Measurements from ENCODE around the gene TBCK. TPM values are rescaled to one million over a fixed set of nuclear protein-coding genes. Genes with fewer than 3 reads are reported as not detected.
A peak's percentile ranks its signal among the peaks of the same experiment; 100 is the strongest.

TBCK gene
- total and polyA plus RNA-seq, 9 of the 15 experiments (the other 6 are each of a cell fraction or from before 2014, with no cell fraction given): 5.3 to 26.6 (median 16.2) TPM

- TF ChIP-seq, protein P1, sequence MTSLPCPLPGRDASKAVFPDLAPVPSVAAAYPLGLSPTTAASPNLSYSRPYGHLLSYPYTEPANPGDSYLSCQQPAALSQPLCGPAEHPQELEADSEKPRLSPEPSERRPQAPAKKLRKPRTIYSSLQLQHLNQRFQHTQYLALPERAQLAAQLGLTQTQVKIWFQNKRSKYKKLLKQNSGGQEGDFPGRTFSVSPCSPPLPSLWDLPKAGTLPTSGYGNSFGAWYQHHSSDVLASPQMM (CRISPR knock-in tag; IDR thresholded peaks at IDR 0.05): no peak
- TF ChIP-seq ZNF146 (CRISPR knock-in tag; IDR thresholded peaks at IDR 0.05; ENCODE audit: unreplicated experiment) (no peak), RAD51 (IDR thresholded peaks at IDR 0.05; ENCODE audit: borderline replicate concordance, low read depth) (no peak), TCF3 (CRISPR knock-in tag; IDR thresholded peaks at IDR 0.05) (peak; percentile 24; the same call in 1 of the 2 replicates), GTF3C2 (IDR thresholded peaks at IDR 0.05; ENCODE audit: borderline replicate concordance, extremely low read depth, insufficient read length) (no peak), ZZZ3 (IDR thresholded peaks at IDR 0.05) (peak; percentile 85; the same call in 1 of the 2 replicates), SRSF1 (IDR thresholded peaks at IDR 0.05; ENCODE audit: low read depth, low read length) (no peak), MBD2 (IDR thresholded peaks at IDR 0.05; ENCODE audit: borderline replicate concordance, low read depth) (peak; percentile 69), NONO (IDR thresholded peaks at IDR 0.05; ENCODE audit: low read depth in 2 of 2, low read length in 1 of 2) (no peak), KLF6 (CRISPR knock-in tag; IDR thresholded peaks at IDR 0.05; ENCODE audit: borderline replicate concordance) (no peak), SNRNP70 (optimal IDR thresholded peaks at IDR 0.05; ENCODE audit: low read depth, low read length) (no peak), ZNF561 (CRISPR knock-in tag; conservative IDR thresholded peaks at IDR 0.05) (no peak), TAL1 (IDR thresholded peaks at IDR 0.05) (peak; percentile 54)
- TF ChIP-seq, protein P2, sequence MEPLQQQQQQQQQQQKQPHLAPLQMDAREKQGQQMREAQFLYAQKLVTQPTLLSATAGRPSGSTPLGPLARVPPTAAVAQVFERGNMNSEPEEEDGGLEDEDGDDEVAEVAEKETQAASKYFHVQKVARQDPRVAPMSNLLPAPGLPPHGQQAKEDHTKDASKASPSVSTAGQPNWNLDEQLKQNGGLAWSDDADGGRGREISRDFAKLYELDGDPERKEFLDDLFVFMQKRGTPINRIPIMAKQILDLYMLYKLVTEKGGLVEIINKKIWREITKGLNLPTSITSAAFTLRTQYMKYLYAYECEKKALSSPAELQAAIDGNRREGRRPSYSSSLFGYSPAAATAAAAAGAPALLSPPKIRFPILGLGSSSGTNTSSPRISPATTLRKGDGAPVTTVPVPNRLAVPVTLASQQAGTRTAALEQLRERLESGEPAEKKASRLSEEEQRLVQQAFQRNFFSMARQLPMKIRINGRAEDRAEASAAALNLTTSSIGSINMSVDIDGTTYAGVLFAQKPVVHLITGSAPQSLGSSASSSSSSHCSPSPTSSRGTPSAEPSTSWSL (CRISPR knock-in tag; IDR thresholded peaks at IDR 0.05; ENCODE audit: borderline replicate concordance): no peak
- TF ChIP-seq, protein P3, sequence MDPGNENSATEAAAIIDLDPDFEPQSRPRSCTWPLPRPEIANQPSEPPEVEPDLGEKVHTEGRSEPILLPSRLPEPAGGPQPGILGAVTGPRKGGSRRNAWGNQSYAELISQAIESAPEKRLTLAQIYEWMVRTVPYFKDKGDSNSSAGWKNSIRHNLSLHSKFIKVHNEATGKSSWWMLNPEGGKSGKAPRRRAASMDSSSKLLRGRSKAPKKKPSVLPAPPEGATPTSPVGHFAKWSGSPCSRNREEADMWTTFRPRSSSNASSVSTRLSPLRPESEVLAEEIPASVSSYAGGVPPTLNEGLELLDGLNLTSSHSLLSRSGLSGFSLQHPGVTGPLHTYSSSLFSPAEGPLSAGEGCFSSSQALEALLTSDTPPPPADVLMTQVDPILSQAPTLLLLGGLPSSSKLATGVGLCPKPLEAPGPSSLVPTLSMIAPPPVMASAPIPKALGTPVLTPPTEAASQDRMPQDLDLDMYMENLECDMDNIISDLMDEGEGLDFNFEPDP (CRISPR knock-in tag; IDR thresholded peaks at IDR 0.05): no peak
- TF ChIP-seq, protein P4, sequence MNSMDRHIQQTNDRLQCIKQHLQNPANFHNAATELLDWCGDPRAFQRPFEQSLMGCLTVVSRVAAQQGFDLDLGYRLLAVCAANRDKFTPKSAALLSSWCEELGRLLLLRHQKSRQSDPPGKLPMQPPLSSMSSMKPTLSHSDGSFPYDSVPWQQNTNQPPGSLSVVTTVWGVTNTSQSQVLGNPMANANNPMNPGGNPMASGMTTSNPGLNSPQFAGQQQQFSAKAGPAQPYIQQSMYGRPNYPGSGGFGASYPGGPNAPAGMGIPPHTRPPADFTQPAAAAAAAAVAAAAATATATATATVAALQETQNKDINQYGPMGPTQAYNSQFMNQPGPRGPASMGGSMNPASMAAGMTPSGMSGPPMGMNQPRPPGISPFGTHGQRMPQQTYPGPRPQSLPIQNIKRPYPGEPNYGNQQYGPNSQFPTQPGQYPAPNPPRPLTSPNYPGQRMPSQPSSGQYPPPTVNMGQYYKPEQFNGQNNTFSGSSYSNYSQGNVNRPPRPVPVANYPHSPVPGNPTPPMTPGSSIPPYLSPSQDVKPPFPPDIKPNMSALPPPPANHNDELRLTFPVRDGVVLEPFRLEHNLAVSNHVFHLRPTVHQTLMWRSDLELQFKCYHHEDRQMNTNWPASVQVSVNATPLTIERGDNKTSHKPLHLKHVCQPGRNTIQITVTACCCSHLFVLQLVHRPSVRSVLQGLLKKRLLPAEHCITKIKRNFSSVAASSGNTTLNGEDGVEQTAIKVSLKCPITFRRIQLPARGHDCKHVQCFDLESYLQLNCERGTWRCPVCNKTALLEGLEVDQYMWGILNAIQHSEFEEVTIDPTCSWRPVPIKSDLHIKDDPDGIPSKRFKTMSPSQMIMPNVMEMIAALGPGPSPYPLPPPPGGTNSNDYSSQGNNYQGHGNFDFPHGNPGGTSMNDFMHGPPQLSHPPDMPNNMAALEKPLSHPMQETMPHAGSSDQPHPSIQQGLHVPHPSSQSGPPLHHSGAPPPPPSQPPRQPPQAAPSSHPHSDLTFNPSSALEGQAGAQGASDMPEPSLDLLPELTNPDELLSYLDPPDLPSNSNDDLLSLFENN (IDR thresholded peaks at IDR 0.05; ENCODE audit: low read depth in 2 of 2, low read length in 2 of 2): no peak
Observed at GRCh38 chr4:106315968-106316772, at the start of gene TBCK, which contains the start of gene AIMP1 (continued).

All from K562 (cell line).